ENCODE results near the gene KIF3B. TPM values are rescaled to one million over a fixed set of nuclear protein-coding genes. Genes with fewer than 3 reads are reported as not detected.

The KIF3B gene
- total RNA-seq (2022; extraction: Qiagen RNA extraction): 21.2 to 26.5 TPM (median 23.7 TPM) in 5 replicates

GRCh38 chr20:32277361-32278198 is at the start of gene KIF3B:
TSS of gene KIF3B (plus strand) at chr20:32277651. CDS start at chr20:32309778, 32,127 bp downstream.

GRCh38 chr20:32357869-32358631 is 80.6 kb downstream of the KIF3B start, which contains the start of gene ASXL1:
TSS of gene ASXL1 (plus strand) at chr20:32358331. CDS start at chr20:32358776, 445 bp downstream.

Other genes starting within 250 kb of the KIF3B start
- gene HCK, start 225.4 kb upstream of the KIF3B start, total RNA-seq (2022; extraction: Qiagen RNA extraction): 0.05 to 0.11 TPM (median 0.06 TPM) in 5 replicates
- 33.6 to 38.1 TPM (median 35.6 TPM) in 5 replicates for gene TM9SF4, start 167.9 kb upstream of the KIF3B start, total RNA-seq (2022; extraction: Qiagen RNA extraction)
- 16.9 to 18.6 TPM (median 18.0 TPM) in 5 replicates for gene PLAGL2, start 69.9 kb upstream of the KIF3B start, total RNA-seq (2022; extraction: Qiagen RNA extraction)
- 40.8 to 47.4 TPM (median 44.6 TPM) in 5 replicates for gene POFUT1, start 69.8 kb upstream of the KIF3B start, total RNA-seq (2022; extraction: Qiagen RNA extraction)
- gene ASXL1, start 80.7 kb downstream of the KIF3B start, total RNA-seq (2022; extraction: Qiagen RNA extraction): 29.1 to 32.6 TPM (median 30.3 TPM) in 5 replicates

All from A549 treated with AZD2906 at 1 μM for 4 hours (cell line).